Measurements from ENCODE around the gene CRKL. TPM values are rescaled to one million over a fixed set of nuclear protein-coding genes. Genes with fewer than 3 reads are reported as not detected.

CRKL gene
- polyA plus RNA-seq, 1 of the 3 experiments (the other 2 are of a cell fraction), result 9.6 TPM

GRCh38 chr22:20956258-20957101 lies 39.3 kb downstream of the CRKL start:
- Histone ChIP-seq H3K4me3 (ENCODE audit: low read depth in 2 of 2, low read length in 1 of 2) (no peak overlapping the region), H2AFZ (ENCODE audit: low read depth) (no peak overlapping the region), H3K9me3 (no peaks in the 10 kb centered on the region), H3K27me3 (ENCODE audit: insufficient read depth) (no peaks in the 10 kb centered on the region), H4K20me1 (ENCODE audit: insufficient read depth) (peaks cover 14% of the 10 kb centered on the region), H3K36me3 (replicated peaks in 1 of 2; ENCODE audit: control insufficient read depth in 1 of 2, insufficient read depth in 2 of 2, low read length in 1 of 2) (peaks cover 11 to 25% of the 10 kb centered on the region in 2 experiments), H3K9ac (no peak overlapping the region), H3K9me2 (no peaks in the 10 kb centered on the region), H3K4me2 (no peak overlapping the region), H3F3A (replicated peaks; ENCODE audit: insufficient read depth) (peaks cover 4% of the 10 kb centered on the region), H3K4me1 (ENCODE audit: control insufficient read depth in 1 of 2, insufficient read depth in 2 of 2, low read depth in 1 of 2, low read length in 1 of 2) (no peaks in the 10 kb centered on the region; a peak in 1 of 4 replicates), H3K79me2 (ENCODE audit: insufficient read depth) (peaks cover 14% of the 10 kb centered on the region), H3K27ac (ENCODE audit: low read depth in 2 of 2, low read length in 1 of 2) (no peak overlapping the region)
- no peak for TF ChIP-seq TEAD4 (IDR thresholded peaks at IDR 0.05; ENCODE audit: borderline replicate concordance, insufficient read depth)
- TF ChIP-seq MAX (IDR thresholded peaks at IDR 0.05; ENCODE audit: low read depth), result no peak
- no peak for TF ChIP-seq RFX5 (IDR thresholded peaks at IDR 0.05; ENCODE audit: low read length)
- no peak for TF ChIP-seq CHD2 (IDR thresholded peaks at IDR 0.05; ENCODE audit: low read length, partially characterized antibody)
- no peak for TF ChIP-seq TCF12 (IDR thresholded peaks at IDR 0.05)
- TF ChIP-seq IRF3 (IDR thresholded peaks at IDR 0.05; ENCODE audit: low read depth, low read length), result no peak
- TF ChIP-seq USF1 (IDR thresholded peaks at IDR 0.05; ENCODE audit: borderline replicate concordance, low read depth), result no peak
- no peak for TF ChIP-seq RCOR1 (IDR thresholded peaks at IDR 0.05; ENCODE audit: low read length)
- no peak for TF ChIP-seq ZBTB33 (IDR thresholded peaks at IDR 0.05; ENCODE audit: borderline replicate concordance, low read depth)
- TF ChIP-seq SIN3A (IDR thresholded peaks at IDR 0.05; ENCODE audit: borderline replicate concordance, low read depth, low read length), result no peak
- TF ChIP-seq FOSL2 (IDR thresholded peaks at IDR 0.05; ENCODE audit: borderline replicate concordance, low read depth), result no peak
- no peak for TF ChIP-seq EP300 (IDR thresholded peaks at IDR 0.05; ENCODE audit: borderline replicate concordance in 1 of 2, low read depth in 1 of 2, low read length in 1 of 2)
- no peak for TF ChIP-seq NRF1 (IDR thresholded peaks at IDR 0.05; ENCODE audit: low read depth, low read length)
- TF ChIP-seq SMC3 (IDR thresholded peaks at IDR 0.05; ENCODE audit: low read depth, low read length), result no peak
- no peak for TF ChIP-seq CTCF (IDR thresholded peaks at IDR 0.05)
- TF ChIP-seq ELF1 (IDR thresholded peaks at IDR 0.05), result no peak
- TF ChIP-seq FOXM1 (IDR thresholded peaks at IDR 0.05; ENCODE audit: low read depth), result no peak
- TF ChIP-seq PBX3 (IDR thresholded peaks at IDR 0.05), result no peak
- ChIA-PET POLR2A (interaction anchor here (0.8 kb wide), 1 partner anchor 26 kb away, joined by 10 read pairs; the partner anchor contains the start of gene LZTR1), CTCF (interaction anchor here (2.3 kb wide), 1 partner anchor 11 kb away, joined by 6 read pairs; the partner anchor contains the start of gene AIFM3)
- DNase-seq, result no peak
- WGBS (ENCODE audit: low lambda C conversion rate), result 90% methylated on average over 17 of the region's 27 CpGs
